Lung (tissue), 12 donors: ENCODE results near the gene AGAP1. TPM values are rescaled to one million over a fixed set of nuclear protein-coding genes. Genes with fewer than 3 reads are reported as not detected.

ENCODE experiments used
- ATAC-seq: fragments of 200-7000 bp; cut with Tn5 transposase; one replicate; pipeline ENCODE4 v1.9.1; 2020; ENCODE audit warnings: moderate number of reproducible peaks; ENCODE audit not compliant: insufficient read depth, low FRiP score
- DNase-seq, 3 donors: peaks; one replicate each; pipeline ENCODE4 v3.0.0-alpha.2; 2013 to 2017
- H3K27ac ChIP-seq, 2 donors: one replicate each; pipeline ENCODE4 v1.5.1; 2013; ENCODE audit warnings: mild to moderate bottlenecking in 2 of 2, moderate library complexity in 2 of 2, control low read depth in 1 of 2, inconsistent platforms in 1 of 2, low read depth in 1 of 2, low read length in 1 of 2
- H3K27me3 ChIP-seq, 3 donors: one replicate each; pipeline ENCODE4 v1.5.1; 2013; ENCODE audit warnings: low read length in 2 of 3; ENCODE audit not compliant: control insufficient read depth in 3 of 3, insufficient read depth in 3 of 3
- H3K36me3 ChIP-seq, 4 donors: one replicate each; pipeline ENCODE4 v1.5.1; 2013; ENCODE audit warnings: low read length in 4 of 4, mild to moderate bottlenecking in 1 of 4, moderate library complexity in 1 of 4; ENCODE audit not compliant: control insufficient read depth in 4 of 4, insufficient read depth in 4 of 4
- H3K4me1 ChIP-seq, 5 donors: one replicate each; pipeline ENCODE4 v1.5.1; 2013; ENCODE audit warnings: low read length in 5 of 5, mild to moderate bottlenecking in 2 of 5, moderate library complexity in 1 of 5; ENCODE audit not compliant: control insufficient read depth in 5 of 5, insufficient read depth in 5 of 5
- H3K4me3 ChIP-seq: one replicate; pipeline ENCODE4 v1.5.1; 2013; ENCODE audit warnings: mild to moderate bottlenecking, control low read depth, moderate library complexity
- H3K9ac ChIP-seq, 2 donors: one replicate each; pipeline ENCODE4 v1.5.1; 2013; ENCODE audit warnings: low read length in 2 of 2, control low read depth in 1 of 2; ENCODE audit not compliant: insufficient read depth in 1 of 2
- H3K9me3 ChIP-seq, 4 donors: one replicate each; pipeline ENCODE4 v1.5.1; 2013; ENCODE audit warnings: low read length in 3 of 4, mild to moderate bottlenecking in 1 of 4, moderate library complexity in 1 of 4; ENCODE audit not compliant: control insufficient read depth in 4 of 4, insufficient read depth in 3 of 4
- CTCF ChIP-seq: IDR thresholded peaks from 2 replicates; pipeline ENCODE4 v1.5.1; 2012; ENCODE audit warnings: mild to moderate bottlenecking; ENCODE audit errors: control extremely low read depth, extremely low read depth
- WGBS, 2 donors: extraction: QIAGEN DNeasy Blood & Tissue Kit; methylation state at CpG; one replicate each; pipeline ENCODE4 v1.1.7; 2013; 5-methylcytosine and 5-hydroxymethylcytosine counted together
- polyA plus RNA-seq, 2 donors: library from polyadenylated mRNA; stranded (reverse); fragments of 200-250 nt; gene quantifications; one replicate each; pipeline ENCODE4 v1.2.1, GENCODE V29; 2013
- total RNA-seq, 2 donors: library from RNA; depleted of rRNA in 1 of 2; stranded (reverse); fragments of >200 nt in 1 of 2; gene quantifications; one replicate each; pipeline ENCODE4 v1.2.1, GENCODE V29; 2014 to 2021
- donor health status: control.
- donor health status: control.
- donor health status: Bipolar disorder and iron deficiency.
- donor health status: healthy.
- donor health status: DM: yes; HTN: yes; CAD: no.

The AGAP1 gene
- total and polyA plus RNA-seq, 4 donors = 6.6 to 39.4 (median 20.2) TPM

- H3K4me3 ChIP-seq = no peak overlapping the region
- WGBS, 2 donors = 66 to 80% methylated on average over 9 of the region's 9 CpGs
- H3K36me3 ChIP-seq = no peaks in the 10 kb centered on the region
- H3K9me3 ChIP-seq = no peaks in the 10 kb centered on the region
- no peak for TF ChIP-seq CTCF
- H3K27ac ChIP-seq = no peak overlapping the region
- DNase-seq (no peak), ATAC-seq (no peak)
- H3K9ac ChIP-seq = no peak overlapping the region
- no peaks in the 10 kb centered on the region for H3K27me3 ChIP-seq
- H3K4me1 ChIP-seq = peaks cover 0 to 24% (median 0%) of the 10 kb centered on the region in 5 donors
Measured at GRCh38 chr2:235690082-235690808, 196.4 kb downstream of the AGAP1 start.

GRCh38 chr2:235690809-235691450, 197.1 kb downstream of the AGAP1 start:
- no peak overlapping the region for H3K27ac ChIP-seq
- no peaks in the 10 kb centered on the region for H3K9me3 ChIP-seq
- DNase-seq = no peak
- no peak for ATAC-seq
- H3K9ac ChIP-seq = no peak overlapping the region
- H3K36me3 ChIP-seq = no peaks in the 10 kb centered on the region
- no peak for TF ChIP-seq CTCF
- no peaks in the 10 kb centered on the region for H3K27me3 ChIP-seq
- H3K4me3 ChIP-seq = no peak overlapping the region
- peaks cover 0 to 24% (median 0%) of the 10 kb centered on the region in 5 donors for H3K4me1 ChIP-seq
- 88 to 90% methylated on average over 14 of the region's 14 CpGs for WGBS, 2 donors

GRCh38 chr2:235692076-235692475, 198.2 kb downstream of the AGAP1 start:
- ATAC-seq = no peak
- no peak for DNase-seq

More at GRCh38 chr2:235692076-235692475, 198.2 kb downstream of the AGAP1 start:
- H3K9me3 ChIP-seq = no peaks in the 10 kb centered on the region
- no peaks in the 10 kb centered on the region for H3K36me3 ChIP-seq
- 92 to 95% methylated on average over 10 of the region's 10 CpGs for WGBS, 2 donors
- no peak for TF ChIP-seq CTCF
- no peak overlapping the region for H3K4me3 ChIP-seq
- H3K4me1 ChIP-seq = peaks cover 0 to 24% (median 0%) of the 10 kb centered on the region in 5 donors
- no peaks in the 10 kb centered on the region for H3K27me3 ChIP-seq
- no peak overlapping the region for H3K9ac ChIP-seq
- no peak overlapping the region for H3K27ac ChIP-seq
